ENCODE measurements around the gene PDE4D. TPM values are rescaled to one million over a fixed set of nuclear protein-coding genes. Genes with fewer than 3 reads are reported as not detected.

Gene PDE4D
- total and polyA plus RNA-seq, 11 donors: 5.2 to 68.3 (median 42.1) TPM

- no peaks in the 10 kb centered on the region for H3K36me3 ChIP-seq
- no peaks in the 10 kb centered on the region for H3K9me3 ChIP-seq
- H3K27me3 ChIP-seq: no peaks in the 10 kb centered on the region
- ATAC-seq (no peak), DNase-seq (no peak)
- peak overlapping the region in 11 of 12 donors; percentile 9 to 85 (median 76) for H3K27ac ChIP-seq
- TF ChIP-seq POLR2A (IDR thresholded peaks at IDR 0.05): no peak
- TF ChIP-seq CTCF (IDR thresholded peaks at IDR 0.05): no peak
- peaks cover 0 to 33% (median 14%) of the 10 kb centered on the region in 12 donors for H3K4me1 ChIP-seq
- intact Hi-C loops (cut with DNase I): loop anchor here in 1 of 10 donors (10.0 kb wide), 1 partner anchor 232 kb away; no protein-coding TSS in a partner anchor
- WGBS, 4 donors: 40 to 58% (median 54%) methylated on average over 4 of the region's 4 CpGs
- no peak overlapping the region for H3K4me3 ChIP-seq
Measured at GRCh38 chr5:59157068-59157467, 736.5 kb downstream of the PDE4D start.

GRCh38 chr5:59152701-59153245 lies 740.8 kb downstream of the PDE4D start:
- Histone ChIP-seq H3K36me3 (no peaks in the 10 kb centered on the region), H3K27me3 (no peaks in the 10 kb centered on the region), H3K4me3 (no peak overlapping the region), H3K9me3 (no peaks in the 10 kb centered on the region), H3K27ac (peak overlapping the region in 1 of 12 donors; percentile 6), H3K4me1 (peaks cover 0 to 28% (median 9%) of the 10 kb centered on the region in 12 donors)
- no peak for DNase-seq
- peak in 2 of 4 donors; percentile 31 to 48 for ATAC-seq
- TF ChIP-seq CTCF (IDR thresholded peaks at IDR 0.05) (no peak), POLR2A (IDR thresholded peaks at IDR 0.05) (no peak)
- intact Hi-C loops (cut with DNase I): loop anchor here in 1 of 10 donors (10.0 kb wide), 1 partner anchor 228 kb away; no protein-coding TSS in a partner anchor
- WGBS, 4 donors: 76 to 88% (median 85%) methylated on average over 2 of the region's 2 CpGs

GRCh38 chr5:59151162-59151889 lies 742.2 kb downstream of the PDE4D start:
- peaks cover 0 to 14% (median under 1%) of the 10 kb centered on the region in 12 donors for H3K4me1 ChIP-seq
- no peaks in the 10 kb centered on the region for H3K36me3 ChIP-seq
- no peak for TF ChIP-seq CTCF (IDR thresholded peaks at IDR 0.05)
- WGBS, 4 donors: 65 to 69% (median 67%) methylated on average over 3 of the region's 3 CpGs
- H3K4me3 ChIP-seq: no peak overlapping the region
- no peak overlapping the region for H3K27ac ChIP-seq
- DNase-seq (no peak), ATAC-seq (peak in 2 of 4 donors; percentile 16 to 37)
- intact Hi-C loops (cut with DNase I): loop anchor here in 1 of 10 donors (10.0 kb wide), 1 partner anchor 227 kb away; no protein-coding TSS in a partner anchor
- H3K9me3 ChIP-seq: no peaks in the 10 kb centered on the region
- H3K27me3 ChIP-seq: no peaks in the 10 kb centered on the region

- ATAC-seq (no peak), DNase-seq (no peak)
- WGBS, 4 donors: 97 to 100% (median 98%) methylated on average over 1 of the region's 1 CpG
- Histone ChIP-seq H3K36me3 (no peaks in the 10 kb centered on the region), H3K9me3 (no peaks in the 10 kb centered on the region), H3K27me3 (no peaks in the 10 kb centered on the region), H3K4me3 (no peak overlapping the region), H3K27ac (no peak overlapping the region), H3K4me1 (peaks cover 0 to 13% (median 0%) of the 10 kb centered on the region in 12 donors)
- no peak for TF ChIP-seq POLR2A (IDR thresholded peaks at IDR 0.05)
- no peak for TF ChIP-seq CTCF (IDR thresholded peaks at IDR 0.05)
- intact Hi-C loops (cut with DNase I): loop anchor here in 1 of 10 donors (10.0 kb wide), 1 partner anchor 225 kb away; no protein-coding TSS in a partner anchor
Measured at GRCh38 chr5:59149827-59150226, 743.7 kb downstream of the PDE4D start.

All from heart left ventricle (tissue), 16 donors.